Measurements from ENCODE around the gene ZNF528. TPM values are rescaled to one million over a fixed set of nuclear protein-coding genes. Genes with fewer than 3 reads are reported as not detected.

ZNF528 gene
- 21.6 and 25.1 TPM in 2 replicates for total RNA-seq

DNA sequence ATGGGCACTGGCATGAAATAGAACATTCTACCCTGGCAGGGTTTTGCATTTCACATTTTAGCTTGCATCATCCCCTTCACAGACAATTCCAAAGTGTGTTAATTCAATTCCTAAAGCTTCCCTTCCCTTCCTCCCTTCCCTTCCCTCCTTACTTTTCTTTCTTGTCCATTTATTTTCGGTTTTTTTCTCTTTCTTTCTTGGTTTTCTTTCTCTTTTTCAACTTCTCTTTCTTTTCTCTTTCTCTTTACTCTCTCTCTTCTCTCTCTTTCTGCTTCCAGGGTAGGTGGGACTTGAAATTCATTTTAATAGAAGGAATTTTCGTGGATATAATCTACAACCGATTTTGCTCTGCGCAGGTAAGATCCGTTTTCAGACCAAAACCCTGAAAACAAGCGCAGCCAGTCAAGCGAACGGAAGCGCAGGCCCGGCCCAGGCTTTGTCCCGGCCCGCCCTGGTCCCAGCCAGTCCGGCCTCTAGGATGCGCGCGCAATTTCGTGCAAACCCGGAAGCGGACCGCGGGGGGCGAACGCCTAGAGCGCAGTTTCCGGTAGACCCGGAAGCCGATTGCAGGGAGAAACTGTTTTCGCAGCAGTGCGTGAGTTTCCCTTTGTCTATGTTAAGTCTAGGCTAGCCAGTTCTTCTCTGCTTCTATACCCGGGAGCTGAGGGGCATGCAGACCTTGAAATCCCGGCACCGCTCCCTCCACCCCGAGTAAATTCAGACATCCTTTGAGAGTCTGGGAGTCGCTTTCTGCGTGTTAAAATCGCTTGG is at the start of gene ZNF528:
Gene ZNF528, plus strand, starts transcription at position 540 of the 771 bp plus-strand sequence. CDS start 4,165 bp downstream, outside the sequence.

DNA sequence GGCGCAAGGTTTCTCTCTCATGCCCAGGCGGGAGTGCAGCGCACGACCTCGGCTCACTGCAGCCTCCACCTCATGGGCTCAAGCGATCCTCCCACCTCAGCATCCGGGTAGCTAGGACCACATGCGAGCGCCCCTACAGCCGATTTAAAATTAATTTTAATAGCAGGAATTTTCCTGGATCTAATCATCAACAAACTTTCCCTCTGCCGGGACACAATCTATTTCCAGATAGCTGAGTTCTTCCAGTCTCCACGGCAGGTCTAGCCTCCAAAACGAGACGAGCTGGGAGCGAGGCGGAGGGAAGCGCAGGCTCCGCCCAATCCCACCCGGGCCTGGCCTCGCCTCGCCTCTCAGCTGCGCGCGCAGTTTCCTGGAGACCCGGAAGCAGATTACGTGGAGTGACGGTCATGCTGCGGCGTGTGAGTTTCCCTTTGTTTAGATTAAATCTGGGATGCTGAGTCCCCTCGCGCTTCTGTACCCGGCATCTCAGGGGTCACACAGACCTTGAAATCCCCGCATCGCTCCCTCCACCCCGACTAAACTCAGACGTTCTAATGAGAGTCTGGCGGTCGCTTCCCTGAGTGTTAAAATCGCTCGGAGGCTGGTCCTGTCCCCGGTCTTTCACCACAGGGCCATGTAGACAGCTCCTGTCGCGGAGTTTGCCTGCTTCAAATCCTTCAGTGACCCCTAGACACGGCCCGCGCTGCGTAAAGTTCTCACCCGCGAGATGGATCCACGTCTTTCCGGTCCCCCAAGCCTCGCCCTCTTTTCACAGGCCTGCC is 27.9 kb upstream of the ZNF528 start, which contains the start of gene ZNF880:
Gene ZNF880, plus strand, starts transcription at position 365 of the 782 bp plus-strand sequence. Its CDS starts 43 bp downstream, at position 408.

DNA sequence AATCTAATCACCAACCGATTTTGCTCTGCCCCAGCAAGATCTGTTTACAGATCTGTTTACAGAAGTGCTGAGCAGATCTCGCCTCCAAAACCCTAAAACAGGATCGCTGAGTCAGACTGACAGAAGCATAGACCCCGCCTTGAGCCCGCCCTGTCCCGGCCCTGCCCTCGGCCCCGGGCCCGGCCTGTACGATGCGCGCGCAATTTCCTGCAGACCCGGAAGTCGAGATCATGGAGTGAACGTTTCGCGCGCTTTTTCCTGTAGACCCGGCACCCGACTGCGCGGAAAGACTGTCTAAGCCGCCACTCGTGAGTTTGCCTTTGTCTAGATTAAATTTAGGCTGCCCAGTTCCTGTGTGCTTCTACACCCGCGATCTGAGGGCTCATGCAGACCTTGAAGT is 31.3 kb downstream of the ZNF528 start, which contains the start of gene ZNF534:
Gene ZNF534, plus strand, starts transcription at position 212 of the 400 bp plus-strand sequence. CDS start 2,327 bp downstream, outside the sequence.

DNA sequence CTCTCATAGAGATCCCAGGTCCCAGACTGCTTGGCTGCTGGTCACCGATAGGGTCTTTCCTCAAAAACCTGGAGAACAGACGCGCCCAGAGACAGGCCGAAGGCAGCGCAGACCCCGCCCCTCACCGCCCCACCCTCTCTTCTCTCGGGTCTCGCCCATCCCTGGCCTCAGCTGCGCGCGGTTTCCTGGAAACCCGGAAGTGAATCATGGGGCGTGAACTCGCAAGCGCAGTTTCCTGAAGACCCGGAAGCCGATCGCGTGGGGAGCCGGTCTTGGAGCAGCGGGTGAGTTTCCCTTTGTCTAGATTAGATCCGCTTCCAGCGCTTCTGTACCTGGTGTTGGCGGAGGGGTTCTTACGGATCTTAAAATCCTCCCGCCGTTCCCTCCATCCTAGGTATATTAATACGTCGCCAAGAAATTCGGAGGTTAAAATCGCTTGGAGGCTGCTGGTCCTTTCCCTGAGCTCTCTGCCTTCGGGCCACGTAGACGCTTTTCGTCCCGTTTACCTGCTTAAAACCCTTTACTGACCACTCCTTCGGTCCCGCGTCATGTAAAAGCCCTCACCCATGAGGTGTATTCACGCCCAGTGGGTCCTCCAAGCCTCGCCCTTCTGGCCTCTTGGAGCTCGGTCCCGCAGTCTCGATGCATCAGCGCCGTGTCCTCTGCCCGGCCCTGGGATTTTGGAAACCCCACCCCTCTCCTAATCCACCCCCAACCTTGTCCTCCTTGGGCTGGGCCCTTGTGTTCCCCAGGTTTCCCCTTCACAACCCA is 55.9 kb downstream of the ZNF528 start, which contains the start of gene ZNF578:
Gene ZNF578, plus strand, starts transcription at position 230 of the 771 bp plus-strand sequence. CDS start 48,293 bp downstream, outside the sequence.

Small RNA genes within 50 kb of the gene (small RNA-seq; reads per million reads assigned to genes)
- gene AC010332.1: not detected

Other genes with a start within 250 kb of the ZNF528 start
- 8.8 and 27.9 TPM in 2 replicates for gene ZNF836, start 226.2 kb upstream of the ZNF528 start, total RNA-seq
- 199 and 329 TPM in 2 replicates for gene PPP2R1A, start 207.8 kb upstream of the ZNF528 start, total RNA-seq
- gene ZNF766, start 128.3 kb upstream of the ZNF528 start, total RNA-seq: 13.2 and 16.1 TPM in 2 replicates
- gene ZNF480, start 100.7 kb upstream of the ZNF528 start, total RNA-seq: 8.2 and 11.4 TPM in 2 replicates
- gene ZNF610, start 61.6 kb upstream of the ZNF528 start, total RNA-seq: 0.98 and 3.5 TPM in 2 replicates
- 29.0 and 35.3 TPM in 2 replicates for gene ZNF880, start 27.9 kb upstream of the ZNF528 start, total RNA-seq
- not detected in 2 replicates for gene ZNF534, start 31.3 kb downstream of the ZNF528 start, total RNA-seq
- 3.4 and 6.3 TPM in 2 replicates for gene ZNF578, start 55.7 kb downstream of the ZNF528 start, total RNA-seq
- gene ZNF808, start 129.8 kb downstream of the ZNF528 start, total RNA-seq: 17.8 and 20.4 TPM in 2 replicates
- 17.7 and 17.8 TPM in 2 replicates for gene ZNF701, start 172.4 kb downstream of the ZNF528 start, total RNA-seq
- gene ZNF83, start 240.5 kb downstream of the ZNF528 start, total RNA-seq: 48.3 and 110 TPM in 2 replicates